Cardiac muscle cell (in vitro differentiated cells and primary cell): Measurements from ENCODE around the gene SLPI. TPM values are rescaled to one million over a fixed set of nuclear protein-coding genes. Genes with fewer than 3 reads are reported as not detected.

Source experiments
- DNase-seq, 2 donors: peaks; one replicate each; pipeline versions ENCODE4 v3.0.0 to v3.0.0-alpha.2; 2010 to 2017; ENCODE audit warnings: low read depth in 1 of 2, low spot score in 1 of 2
- H3K27ac ChIP-seq: fragments of 200-600 bp; sonication (generic); 2 replicates; pipeline ENCODE4 v1.5.1; 2016
- H3K27me3 ChIP-seq: fragments of 200-600 bp; sonication (generic); 2 replicates; pipeline ENCODE4 v1.6.0; 2016; ENCODE audit warnings: control low read depth
- H3K36me3 ChIP-seq: fragments of 200-600 bp; sonication (generic); 2 replicates; pipeline ENCODE4 v1.5.1; 2016; ENCODE audit warnings: control low read depth
- H3K4me1 ChIP-seq: fragments of 200-600 bp; sonication (generic); 2 replicates; pipeline ENCODE4 v1.8.1; 2017; ENCODE audit warnings: low read depth, mild to moderate bottlenecking, mixed run types
- H3K4me3 ChIP-seq: fragments of 200-600 bp; sonication (generic); 2 replicates; pipeline ENCODE4 v1.5.1; 2016; ENCODE audit warnings: mild to moderate bottlenecking
- H3K9me3 ChIP-seq: fragments of 200-600 bp; sonication (generic); 2 replicates; pipeline ENCODE4 v1.5.1; 2017; ENCODE audit warnings: low read depth, mild to moderate bottlenecking, control low read depth
- polyA plus RNA-seq: library from polyadenylated mRNA; unstranded; fragments of >200 nt; fragmentation: Nextera tagmentation; extraction: Ambion mirVana; gene quantifications from 2 replicates; pipeline ENCODE4 v1.2.1, GENCODE V29; 2016
- total RNA-seq: library from RNA; depleted of rRNA; stranded (reverse); fragments of >200 nt; gene quantifications from 2 replicates; pipeline ENCODE4 v1.2.3, GENCODE V29; 2016
- TF ChIP-seq, protein P1 (sequence below): IDR thresholded peaks from 2 replicates; pipeline ENCODE4 v1.5.1; 2012; ENCODE audit warnings: low read depth, mild to moderate bottlenecking, low read length

Gene SLPI
- total and polyA plus RNA-seq, 2 experiments from 2014 or later, result 6.0 TPM; not detected in 1

DNA sequence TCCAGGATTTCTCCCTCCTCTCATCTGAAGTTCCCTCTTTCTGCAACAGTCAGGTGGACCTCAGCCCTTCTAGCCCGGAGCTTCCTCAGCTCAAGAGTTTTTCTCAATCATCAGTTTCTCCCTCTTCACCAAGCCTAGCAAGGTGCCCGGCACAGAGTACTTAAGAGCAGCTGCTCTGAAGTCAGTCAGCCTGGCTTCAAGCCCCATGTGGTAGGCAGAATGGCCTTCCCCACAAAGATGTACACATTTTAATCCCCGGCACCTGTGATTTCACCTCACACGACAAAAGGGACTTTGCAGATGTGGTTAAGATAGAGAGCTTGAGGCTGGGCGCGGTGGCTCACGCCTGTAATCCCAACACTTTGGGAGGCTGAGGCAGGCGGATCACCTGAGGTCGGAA lies 37.2 kb upstream of the SLPI start:
- no peaks in the 10 kb centered on the region for H3K9me3 ChIP-seq
- peaks cover 12% of the 10 kb centered on the region for H3K27me3 ChIP-seq
- H3K4me1 ChIP-seq, result no peaks in the 10 kb centered on the region
- no peak overlapping the region for H3K4me3 ChIP-seq
- H3K27ac ChIP-seq, result no peak overlapping the region
- TF ChIP-seq, protein P1, sequence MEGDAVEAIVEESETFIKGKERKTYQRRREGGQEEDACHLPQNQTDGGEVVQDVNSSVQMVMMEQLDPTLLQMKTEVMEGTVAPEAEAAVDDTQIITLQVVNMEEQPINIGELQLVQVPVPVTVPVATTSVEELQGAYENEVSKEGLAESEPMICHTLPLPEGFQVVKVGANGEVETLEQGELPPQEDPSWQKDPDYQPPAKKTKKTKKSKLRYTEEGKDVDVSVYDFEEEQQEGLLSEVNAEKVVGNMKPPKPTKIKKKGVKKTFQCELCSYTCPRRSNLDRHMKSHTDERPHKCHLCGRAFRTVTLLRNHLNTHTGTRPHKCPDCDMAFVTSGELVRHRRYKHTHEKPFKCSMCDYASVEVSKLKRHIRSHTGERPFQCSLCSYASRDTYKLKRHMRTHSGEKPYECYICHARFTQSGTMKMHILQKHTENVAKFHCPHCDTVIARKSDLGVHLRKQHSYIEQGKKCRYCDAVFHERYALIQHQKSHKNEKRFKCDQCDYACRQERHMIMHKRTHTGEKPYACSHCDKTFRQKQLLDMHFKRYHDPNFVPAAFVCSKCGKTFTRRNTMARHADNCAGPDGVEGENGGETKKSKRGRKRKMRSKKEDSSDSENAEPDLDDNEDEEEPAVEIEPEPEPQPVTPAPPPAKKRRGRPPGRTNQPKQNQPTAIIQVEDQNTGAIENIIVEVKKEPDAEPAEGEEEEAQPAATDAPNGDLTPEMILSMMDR, result no peak
- no peaks in the 10 kb centered on the region for H3K36me3 ChIP-seq
- DNase-seq, result no peak

DNA sequence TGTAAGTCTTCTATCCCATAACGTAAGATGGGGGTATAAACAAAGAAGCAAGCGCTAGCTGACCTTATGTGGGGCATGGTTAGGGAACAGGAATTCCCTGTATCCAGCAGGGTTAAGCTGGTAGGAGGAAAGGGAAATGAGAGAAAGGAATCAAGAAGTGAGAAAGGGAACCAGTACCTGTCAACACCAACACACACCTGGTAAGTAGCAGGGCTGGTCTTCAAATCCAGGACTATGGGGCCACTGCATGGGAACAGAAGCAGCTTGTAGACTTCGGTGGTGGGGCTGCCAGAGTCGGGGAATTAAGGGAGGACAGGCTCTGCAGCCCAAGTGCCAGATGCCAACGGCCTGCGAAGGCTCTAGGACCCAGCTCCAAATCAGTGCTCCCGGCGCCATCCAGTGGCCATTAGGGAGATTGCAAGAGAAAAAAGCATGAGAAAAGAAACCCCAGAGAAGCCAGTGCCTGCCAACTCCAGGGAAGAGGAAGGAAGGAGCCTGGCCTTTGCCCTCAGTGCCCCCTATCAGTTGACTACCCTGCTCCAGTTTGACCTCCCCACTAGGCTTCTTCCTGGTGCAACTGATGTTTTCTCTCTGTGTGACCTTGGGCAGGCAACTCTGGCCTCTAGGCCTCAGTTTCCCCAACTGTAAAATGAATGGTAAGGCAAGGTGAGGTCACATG lies 36.5 kb upstream of the SLPI start:
- no peak overlapping the region for H3K4me3 ChIP-seq
- no peaks in the 10 kb centered on the region for H3K4me1 ChIP-seq
- TF ChIP-seq, protein P1, result peak; percentile 89
- H3K9me3 ChIP-seq, result no peaks in the 10 kb centered on the region
- DNase-seq, result peak; percentile 83 to 85
- no peaks in the 10 kb centered on the region for H3K36me3 ChIP-seq
- peaks cover 12% of the 10 kb centered on the region for H3K27me3 ChIP-seq
- no peak overlapping the region for H3K27ac ChIP-seq

DNA sequence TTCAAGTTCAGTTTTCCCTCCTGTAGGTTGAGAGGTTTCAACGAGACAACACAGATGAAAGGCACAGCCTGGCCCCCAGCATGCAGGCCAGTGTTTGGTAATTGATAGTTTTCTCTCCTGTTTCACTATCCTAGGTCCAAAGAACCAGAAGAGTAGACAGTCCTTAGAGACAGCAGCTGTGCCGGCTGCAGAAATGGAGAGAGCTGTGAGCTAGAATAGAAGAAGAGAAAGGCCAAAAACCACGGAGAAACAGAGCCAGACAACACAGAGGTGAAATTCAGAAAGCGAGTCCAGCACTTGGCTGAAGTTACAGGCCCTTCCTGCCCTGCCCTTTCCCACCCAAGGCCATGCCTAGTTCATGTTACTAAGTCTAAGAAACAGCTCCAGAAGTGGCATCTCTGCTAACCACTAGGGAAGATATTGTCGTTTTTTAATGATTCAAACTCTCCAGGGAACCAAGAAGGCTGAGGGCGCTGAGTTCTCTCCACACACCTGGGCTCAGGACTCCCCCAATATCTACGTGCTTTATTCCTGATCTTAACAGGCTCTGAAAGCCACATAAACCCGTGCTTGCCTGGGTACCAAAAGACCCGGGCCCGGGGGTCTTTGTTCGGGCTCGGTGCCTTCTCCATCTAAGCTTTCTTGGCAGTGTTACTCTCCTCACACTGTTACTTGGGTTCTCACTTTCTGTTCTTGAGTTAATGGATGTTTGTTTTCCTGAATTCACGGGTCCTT lies 35.7 kb upstream of the SLPI start:
- Histone ChIP-seq H3K36me3 (no peaks in the 10 kb centered on the region), H3K4me3 (no peak overlapping the region), H3K9me3 (no peaks in the 10 kb centered on the region), H3K27me3 (peaks cover 12% of the 10 kb centered on the region), H3K4me1 (no peaks in the 10 kb centered on the region), H3K27ac (no peak overlapping the region)
- no peak for DNase-seq
- TF ChIP-seq, protein P1, result no peak

DNA sequence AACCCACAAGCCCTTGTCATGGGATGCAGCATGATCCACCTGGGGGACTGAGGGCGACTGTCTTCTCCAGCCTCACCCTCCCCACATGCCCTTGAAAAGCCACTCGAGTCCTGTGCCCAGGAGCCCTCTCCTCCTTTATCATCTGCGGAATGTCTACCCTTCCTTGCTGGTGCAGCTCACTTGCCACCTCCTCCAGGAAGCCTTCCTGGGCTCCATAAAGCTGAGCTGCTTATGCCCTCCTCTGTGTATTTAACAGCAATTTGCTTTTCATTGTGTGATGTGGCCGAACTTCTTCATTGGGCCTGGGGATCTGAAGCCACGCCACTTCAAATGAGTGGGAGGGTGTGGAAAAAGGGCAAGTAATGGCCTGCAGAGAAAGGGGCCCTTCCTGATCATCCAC lies 34.5 kb upstream of the SLPI start:
- DNase-seq, result no peak
- Histone ChIP-seq H3K4me1 (no peaks in the 10 kb centered on the region), H3K36me3 (no peaks in the 10 kb centered on the region), H3K4me3 (no peak overlapping the region), H3K27me3 (peaks cover 12% of the 10 kb centered on the region), H3K27ac (no peak overlapping the region), H3K9me3 (no peaks in the 10 kb centered on the region)
- TF ChIP-seq, protein P1, result no peak

DNA sequence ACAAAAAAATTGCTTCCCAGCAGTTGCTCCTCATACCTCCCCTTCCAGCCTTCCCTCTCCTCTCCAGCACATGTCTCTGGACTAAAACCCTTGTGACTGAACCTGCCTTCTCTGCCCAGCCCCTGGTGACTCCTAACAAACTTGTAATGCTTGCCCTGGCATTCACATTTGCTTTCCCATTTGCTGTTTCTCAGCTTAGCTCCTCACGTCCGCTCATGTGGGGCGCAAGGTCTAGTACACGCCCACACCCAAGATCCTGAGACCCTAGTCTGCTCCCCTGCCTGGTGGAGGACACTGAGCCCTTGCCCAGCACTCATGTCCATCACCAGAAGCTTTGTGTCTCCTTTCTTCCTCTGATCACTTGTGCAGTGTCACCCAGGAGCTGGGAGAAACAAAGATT lies 34.0 kb upstream of the SLPI start:
- DNase-seq, result no peak
- H3K36me3 ChIP-seq, result no peaks in the 10 kb centered on the region
- H3K4me3 ChIP-seq, result no peak overlapping the region
- TF ChIP-seq, protein P1, result no peak
- H3K9me3 ChIP-seq, result no peaks in the 10 kb centered on the region
- no peaks in the 10 kb centered on the region for H3K4me1 ChIP-seq
- H3K27ac ChIP-seq, result no peak overlapping the region
- H3K27me3 ChIP-seq, result peaks cover 9% of the 10 kb centered on the region
